ENCODE measurements around the gene ARL14. TPM values are rescaled to one million over a fixed set of nuclear protein-coding genes. Genes with fewer than 3 reads are reported as not detected.

ARL14 gene
- total and polyA plus RNA-seq, 9 donors: not detected

- H3K36me3 ChIP-seq: no peaks in the 10 kb centered on the region
- no peak overlapping the region for H3K4me3 ChIP-seq
- no peak overlapping the region for H3K27ac ChIP-seq
- no peak for DNase-seq
- TF ChIP-seq, protein P1, sequence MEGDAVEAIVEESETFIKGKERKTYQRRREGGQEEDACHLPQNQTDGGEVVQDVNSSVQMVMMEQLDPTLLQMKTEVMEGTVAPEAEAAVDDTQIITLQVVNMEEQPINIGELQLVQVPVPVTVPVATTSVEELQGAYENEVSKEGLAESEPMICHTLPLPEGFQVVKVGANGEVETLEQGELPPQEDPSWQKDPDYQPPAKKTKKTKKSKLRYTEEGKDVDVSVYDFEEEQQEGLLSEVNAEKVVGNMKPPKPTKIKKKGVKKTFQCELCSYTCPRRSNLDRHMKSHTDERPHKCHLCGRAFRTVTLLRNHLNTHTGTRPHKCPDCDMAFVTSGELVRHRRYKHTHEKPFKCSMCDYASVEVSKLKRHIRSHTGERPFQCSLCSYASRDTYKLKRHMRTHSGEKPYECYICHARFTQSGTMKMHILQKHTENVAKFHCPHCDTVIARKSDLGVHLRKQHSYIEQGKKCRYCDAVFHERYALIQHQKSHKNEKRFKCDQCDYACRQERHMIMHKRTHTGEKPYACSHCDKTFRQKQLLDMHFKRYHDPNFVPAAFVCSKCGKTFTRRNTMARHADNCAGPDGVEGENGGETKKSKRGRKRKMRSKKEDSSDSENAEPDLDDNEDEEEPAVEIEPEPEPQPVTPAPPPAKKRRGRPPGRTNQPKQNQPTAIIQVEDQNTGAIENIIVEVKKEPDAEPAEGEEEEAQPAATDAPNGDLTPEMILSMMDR (IDR thresholded peaks at IDR 0.05): no peak
- TF ChIP-seq EP300 (IDR thresholded peaks at IDR 0.05) (no peak), POLR2A (IDR thresholded peaks at IDR 0.05) (no peak)
- H3K27me3 ChIP-seq: no peaks in the 10 kb centered on the region
- intact Hi-C loops (cut with DNase I): no loop called here
- no peaks in the 10 kb centered on the region for H3K4me1 ChIP-seq (ENCODE audit: insufficient read depth)
- H3K9me3 ChIP-seq: no peaks in the 10 kb centered on the region
These were observed 8.5 kb upstream of the ARL14 start for GRCh38 chr3:160668454-160668853.

DNA sequence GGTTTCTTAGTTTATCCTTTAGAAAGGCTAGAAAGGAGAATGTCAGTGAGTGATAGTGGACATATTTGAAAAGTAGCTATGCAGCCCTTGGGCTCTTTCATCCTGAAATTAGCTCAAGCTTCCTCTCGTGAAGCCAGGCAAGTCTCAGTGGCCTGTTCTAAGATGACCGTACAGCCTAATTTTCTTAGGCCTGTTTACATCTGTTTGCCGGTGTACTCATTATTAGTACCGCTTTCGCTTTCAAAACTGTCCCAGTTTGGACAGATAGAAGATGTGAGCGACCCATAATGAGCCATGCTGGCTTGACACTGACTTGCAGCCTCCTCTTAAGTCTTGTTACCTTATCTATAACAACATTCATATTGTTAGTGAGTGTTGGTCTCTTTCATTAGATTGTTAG is 5.7 kb upstream of the ARL14 start:
- intact Hi-C loops (cut with DNase I): no loop called here
- Histone ChIP-seq H3K4me1 (ENCODE audit: insufficient read depth) (no peaks in the 10 kb centered on the region), H3K36me3 (no peaks in the 10 kb centered on the region), H3K4me3 (no peak overlapping the region), H3K27me3 (no peaks in the 10 kb centered on the region), H3K9me3 (no peaks in the 10 kb centered on the region), H3K27ac (no peak overlapping the region)
- WGBS, 3 donors: 64 to 81% (median 65%) methylated on average over 6 of the region's 6 CpGs
- no peak for DNase-seq
- TF ChIP-seq, protein P1 (IDR thresholded peaks at IDR 0.05): no peak
- no peak for TF ChIP-seq EP300 (IDR thresholded peaks at IDR 0.05)
- TF ChIP-seq POLR2A (IDR thresholded peaks at IDR 0.05): no peak

DNA sequence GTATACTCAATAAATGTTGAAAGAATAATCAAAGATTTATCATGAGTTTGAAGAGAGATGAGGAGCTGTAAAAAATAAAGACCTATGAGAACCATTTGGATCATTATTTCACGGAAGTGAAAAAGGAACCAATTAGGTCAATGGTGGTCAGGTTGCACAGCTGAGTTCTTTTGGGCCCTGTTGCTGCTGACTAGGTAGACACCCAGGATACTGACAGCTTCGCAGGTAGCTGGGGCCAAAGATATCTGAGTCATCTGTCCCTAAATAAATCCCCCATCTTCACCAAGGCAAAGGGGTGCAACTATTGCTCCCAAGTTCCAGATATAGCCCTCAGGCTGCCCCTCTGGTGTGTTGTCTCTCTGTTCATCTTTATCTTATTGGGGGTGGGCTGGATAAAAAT is 5.0 kb upstream of the ARL14 start:
- H3K9me3 ChIP-seq: no peaks in the 10 kb centered on the region
- no peaks in the 10 kb centered on the region for H3K36me3 ChIP-seq
- TF ChIP-seq, protein P1 (IDR thresholded peaks at IDR 0.05): no peak
- no peak for TF ChIP-seq POLR2A (IDR thresholded peaks at IDR 0.05)
- no peak for TF ChIP-seq EP300 (IDR thresholded peaks at IDR 0.05)
- H3K4me1 ChIP-seq (ENCODE audit: insufficient read depth): no peaks in the 10 kb centered on the region
- WGBS, 3 donors: 88 to 92% (median 91%) methylated on average over 2 of the region's 2 CpGs
- no peak for DNase-seq
- no peak overlapping the region for H3K4me3 ChIP-seq
- intact Hi-C loops (cut with DNase I): no loop called here
- H3K27me3 ChIP-seq: no peaks in the 10 kb centered on the region
- H3K27ac ChIP-seq: no peak overlapping the region

DNA sequence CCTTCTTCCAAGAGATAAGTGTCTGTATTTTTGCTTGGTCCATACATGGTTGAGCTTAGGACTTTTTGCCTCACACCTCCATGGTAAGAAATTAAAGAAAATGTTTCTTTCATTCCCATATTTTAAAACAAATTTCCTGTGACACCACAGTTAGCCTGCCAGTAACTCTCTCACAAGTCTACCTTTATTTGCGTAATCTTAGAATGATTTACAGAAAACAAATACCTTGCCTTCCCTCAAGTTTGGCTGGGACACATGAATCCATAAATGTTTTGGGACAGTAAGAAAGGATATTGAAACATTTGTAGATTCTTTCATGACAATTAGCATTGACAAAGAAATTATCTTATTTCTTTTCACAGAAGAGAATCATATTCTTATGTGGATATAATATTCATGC is 3.8 kb upstream of the ARL14 start:
- DNase-seq: no peak
- Histone ChIP-seq H3K9me3 (no peaks in the 10 kb centered on the region), H3K36me3 (no peaks in the 10 kb centered on the region), H3K4me1 (ENCODE audit: insufficient read depth) (no peaks in the 10 kb centered on the region), H3K4me3 (no peak overlapping the region), H3K27me3 (no peaks in the 10 kb centered on the region), H3K27ac (no peak overlapping the region)
- TF ChIP-seq, protein P1 (IDR thresholded peaks at IDR 0.05): no peak
- WGBS, 3 donors: 85 to 93% (median 88%) methylated on average over 1 of the region's 1 CpG
- intact Hi-C loops (cut with DNase I): no loop called here

GRCh38 chr3:160675566-160676124 is 1.3 kb upstream of the ARL14 start:
- Histone ChIP-seq H3K27ac (no peak overlapping the region), H3K4me1 (ENCODE audit: insufficient read depth) (no peaks in the 10 kb centered on the region), H3K4me3 (no peak overlapping the region), H3K9me3 (no peaks in the 10 kb centered on the region), H3K27me3 (no peaks in the 10 kb centered on the region), H3K36me3 (no peaks in the 10 kb centered on the region)
- TF ChIP-seq EP300 (IDR thresholded peaks at IDR 0.05) (no peak), POLR2A (IDR thresholded peaks at IDR 0.05) (no peak)
- TF ChIP-seq, protein P1 (IDR thresholded peaks at IDR 0.05): no peak
- DNase-seq: no peak
- intact Hi-C loops (cut with DNase I): no loop called here

All from ovary (tissue), 9 donors.